ENCODE measurements around the gene POP7. TPM values are rescaled to one million over a fixed set of nuclear protein-coding genes. Genes with fewer than 3 reads are reported as not detected.
"Not testable (repeated sequence)": the region's sequence is repeated elsewhere in the genome, so short reads cannot be mapped to it uniquely, and the experiment has no call there.

Gene POP7
- total RNA-seq, 1 donor from 2014 or later, result 40.6 TPM

DNA sequence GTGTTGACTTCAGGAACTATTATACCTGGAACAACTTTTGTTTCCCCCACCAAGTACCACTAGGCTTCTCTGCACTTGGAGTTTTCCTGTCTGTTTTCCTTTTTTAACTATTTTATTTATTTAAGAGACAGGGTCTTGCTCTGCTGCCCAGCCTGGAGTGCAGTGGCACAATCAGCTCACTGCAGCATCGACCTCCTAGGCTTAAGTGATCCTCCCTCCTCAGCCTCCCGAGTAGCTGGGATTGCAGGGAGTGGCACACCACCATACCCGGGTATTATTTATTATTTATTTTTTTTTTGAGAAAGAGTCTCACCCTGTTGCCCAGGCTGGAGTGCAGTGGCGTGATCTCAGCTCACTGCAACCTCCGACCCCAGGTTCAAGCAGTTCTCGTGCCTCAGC, 9.8 kb upstream of the POP7 start:
- TF ChIP-seq CTCF (IDR thresholded peaks at IDR 0.05; ENCODE audit: insufficient read depth, low read depth, low read length), result no peak
- TF ChIP-seq EZH2 (IDR thresholded peaks at IDR 0.05; ENCODE audit: insufficient read depth, low read length), result no peak
- Mint-ChIP-seq H3K9me3 (ENCODE audit: unreplicated experiment) (no peaks in the 10 kb centered on the region), H3K27ac (ENCODE audit: unreplicated experiment) (no peak overlapping the region), H3K36me3 (ENCODE audit: low read depth, unreplicated experiment) (no peaks in the 10 kb centered on the region), H3K4me3 (ENCODE audit: unreplicated experiment) (peak overlapping the region; percentile 60), H3K27me3 (ENCODE audit: low read depth, unreplicated experiment) (peaks cover 9% of the 10 kb centered on the region), H3K4me1 (ENCODE audit: low read depth, unreplicated experiment) (peaks cover 6% of the 10 kb centered on the region)
- Histone ChIP-seq H3K27ac (ENCODE audit: low read depth, low read length) (no peak overlapping the region), H3K36me3 (ENCODE audit: insufficient read depth, low read length) (no peaks in the 10 kb centered on the region), H2AFZ (ENCODE audit: low read depth, low read length) (no peak overlapping the region), H3K27me3 (ENCODE audit: insufficient read depth, low read length) (peaks cover 6% of the 10 kb centered on the region), H4K20me1 (ENCODE audit: insufficient read depth, low read length) (peaks cover 22% of the 10 kb centered on the region), H3K4me3 (ENCODE audit: insufficient read depth, low read depth, low read length) (no peak overlapping the region), H3K9ac (ENCODE audit: low read length) (no peak overlapping the region), H3K79me2 (ENCODE audit: insufficient read depth, low read length) (peaks cover 26% of the 10 kb centered on the region), H3K4me1 (ENCODE audit: insufficient read depth, low read length) (peaks cover 18% of the 10 kb centered on the region), H3K9me3 (ENCODE audit: insufficient read depth, low read depth, low read length) (no peaks in the 10 kb centered on the region), H3K4me2 (ENCODE audit: low read length) (no peak overlapping the region)
- FAIRE-seq, result no peak
- no peak for DNase-seq (ENCODE audit: low read depth)

DNA sequence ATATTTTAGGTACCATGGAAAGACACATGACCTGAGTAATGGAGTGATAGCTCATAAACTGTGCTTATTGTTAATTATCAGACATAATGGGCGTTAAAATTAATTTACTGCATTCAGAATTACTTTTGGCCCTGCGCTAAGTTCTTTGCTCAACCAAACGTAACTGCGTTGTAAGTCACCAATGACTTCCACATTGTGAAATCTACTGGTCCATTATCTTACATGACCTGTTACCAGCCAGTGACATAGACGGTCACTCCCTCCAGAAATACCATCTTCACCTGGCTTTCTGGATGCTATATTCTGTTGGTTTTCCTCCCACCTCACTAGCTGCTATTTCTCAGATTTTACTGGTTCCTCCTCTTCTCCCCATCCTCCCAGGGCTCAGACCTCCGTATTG, 6.9 kb upstream of the POP7 start:
- Mint-ChIP-seq H3K9me3 (ENCODE audit: unreplicated experiment) (no peaks in the 10 kb centered on the region), H3K27me3 (ENCODE audit: low read depth, unreplicated experiment) (peaks cover 11% of the 10 kb centered on the region), H3K27ac (ENCODE audit: unreplicated experiment) (no peak overlapping the region), H3K36me3 (ENCODE audit: low read depth, unreplicated experiment) (no peaks in the 10 kb centered on the region), H3K4me1 (ENCODE audit: low read depth, unreplicated experiment) (no peaks in the 10 kb centered on the region), H3K4me3 (ENCODE audit: unreplicated experiment) (no peak overlapping the region)
- H3K27me3 ChIP-seq (ENCODE audit: insufficient read depth, low read length), result peaks cover 14% of the 10 kb centered on the region
- H3K27ac ChIP-seq (ENCODE audit: low read depth, low read length), result no peak overlapping the region
- no peaks in the 10 kb centered on the region for H3K4me1 ChIP-seq (ENCODE audit: insufficient read depth, low read length)
- H4K20me1 ChIP-seq (ENCODE audit: insufficient read depth, low read length), result no peaks in the 10 kb centered on the region
- FAIRE-seq, result no peak
- H3K9ac ChIP-seq (ENCODE audit: low read length), result no peak overlapping the region
- no peak overlapping the region for H3K4me2 ChIP-seq (ENCODE audit: low read length)
- TF ChIP-seq CTCF (IDR thresholded peaks at IDR 0.05; ENCODE audit: insufficient read depth, low read depth, low read length) (no peak), EZH2 (IDR thresholded peaks at IDR 0.05; ENCODE audit: insufficient read depth, low read length) (no peak)
- H3K36me3 ChIP-seq (ENCODE audit: insufficient read depth, low read length), result no peaks in the 10 kb centered on the region
- H3K79me2 ChIP-seq (ENCODE audit: insufficient read depth, low read length), result no peaks in the 10 kb centered on the region
- H2AFZ ChIP-seq (ENCODE audit: low read depth, low read length), result no peak overlapping the region
- no peaks in the 10 kb centered on the region for H3K9me3 ChIP-seq (ENCODE audit: insufficient read depth, low read depth, low read length)
- no peak overlapping the region for H3K4me3 ChIP-seq (ENCODE audit: insufficient read depth, low read depth, low read length)
- no peak for DNase-seq (ENCODE audit: low read depth)

DNA sequence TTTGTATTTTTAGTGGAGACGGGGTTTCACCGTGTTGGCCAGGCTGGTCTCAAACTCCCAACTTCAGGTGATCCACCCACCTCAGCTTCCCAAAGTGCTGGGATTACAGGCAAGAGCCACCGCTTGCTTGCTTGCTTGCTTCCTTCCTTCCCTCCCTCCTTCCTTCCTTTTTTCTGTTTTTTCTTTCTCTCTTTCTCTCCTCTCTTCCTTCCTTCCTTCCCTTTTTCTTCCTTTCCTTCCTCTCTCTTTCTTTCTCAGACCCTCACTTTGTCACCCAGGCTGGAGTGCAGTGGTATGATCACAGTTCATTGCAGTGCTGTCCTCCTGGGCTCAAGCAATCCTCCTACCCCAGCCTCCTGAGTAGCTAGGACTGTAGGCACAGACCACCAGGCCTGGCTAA, 4.8 kb upstream of the POP7 start:
- not testable (repeated sequence) for H3K36me3 Mint-ChIP-seq (ENCODE audit: low read depth, unreplicated experiment); H3K9me3 Mint-ChIP-seq (ENCODE audit: unreplicated experiment); H3K36me3 ChIP-seq (ENCODE audit: insufficient read depth, low read length); H3K27ac Mint-ChIP-seq (ENCODE audit: unreplicated experiment); DNase-seq (ENCODE audit: low read depth); H3K4me3 Mint-ChIP-seq (ENCODE audit: unreplicated experiment); H3K9ac ChIP-seq (ENCODE audit: low read length); H4K20me1 ChIP-seq (ENCODE audit: insufficient read depth, low read length); H3K27me3 Mint-ChIP-seq (ENCODE audit: low read depth, unreplicated experiment); H3K4me1 ChIP-seq (ENCODE audit: insufficient read depth, low read length); H3K9me3 ChIP-seq (ENCODE audit: insufficient read depth, low read depth, low read length); H3K4me2 ChIP-seq (ENCODE audit: low read length); FAIRE-seq; H3K4me1 Mint-ChIP-seq (ENCODE audit: low read depth, unreplicated experiment); H2AFZ ChIP-seq (ENCODE audit: low read depth, low read length); H3K4me3 ChIP-seq (ENCODE audit: insufficient read depth, low read depth, low read length); H3K79me2 ChIP-seq (ENCODE audit: insufficient read depth, low read length); H3K27ac ChIP-seq (ENCODE audit: low read depth, low read length)
- H3K27me3 ChIP-seq (ENCODE audit: insufficient read depth, low read length), result peaks cover 14% of the 10 kb centered on the region
